ENCODE measurements around the gene CFLAR.

Gene CFLAR

DNA sequence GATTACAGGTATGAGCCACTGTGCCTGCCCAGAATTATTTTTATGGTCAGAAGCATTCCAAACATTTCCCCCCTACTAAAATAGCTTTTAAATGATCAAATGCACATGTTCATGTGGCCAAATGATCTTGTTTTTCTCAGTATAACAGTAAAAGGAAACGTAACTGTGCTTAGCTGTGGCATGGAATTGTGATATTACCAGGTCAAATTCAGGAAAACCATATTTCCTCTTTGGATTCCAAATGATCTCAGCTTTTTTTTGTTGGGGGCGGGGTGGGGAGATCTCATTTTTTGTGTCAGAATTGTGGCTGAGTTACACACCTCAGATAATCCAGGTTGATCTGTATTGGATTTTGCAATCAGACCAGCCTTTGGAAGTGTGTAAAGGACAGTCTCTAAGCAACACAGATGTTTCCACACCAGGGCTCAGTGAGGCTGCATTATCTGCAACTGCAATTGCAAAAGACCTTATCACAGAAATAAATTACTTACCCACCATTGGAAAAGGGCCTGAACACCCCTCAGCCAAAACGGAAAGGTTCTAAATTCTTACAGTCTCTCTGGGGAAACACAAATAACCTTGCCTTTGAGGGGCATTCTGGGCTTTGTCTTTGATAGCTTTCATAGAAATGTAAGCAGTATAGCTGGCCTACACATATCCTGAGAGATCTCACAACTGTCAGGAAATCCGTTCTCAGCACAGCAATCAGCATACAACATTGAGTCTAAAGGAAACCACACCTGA, 75.3 kb downstream of the CFLAR start:
- in situ Hi-C loops (cut with MboI; ENCODE audit: low sequenced_read_pairs, unreplicated experiment), result loop anchor here (25.0 kb wide), 1 partner anchor 479 kb away; no protein-coding TSS in a partner anchor
- no peak for DNase-seq (ENCODE audit: low spot score)
- TF ChIP-seq, protein P1, sequence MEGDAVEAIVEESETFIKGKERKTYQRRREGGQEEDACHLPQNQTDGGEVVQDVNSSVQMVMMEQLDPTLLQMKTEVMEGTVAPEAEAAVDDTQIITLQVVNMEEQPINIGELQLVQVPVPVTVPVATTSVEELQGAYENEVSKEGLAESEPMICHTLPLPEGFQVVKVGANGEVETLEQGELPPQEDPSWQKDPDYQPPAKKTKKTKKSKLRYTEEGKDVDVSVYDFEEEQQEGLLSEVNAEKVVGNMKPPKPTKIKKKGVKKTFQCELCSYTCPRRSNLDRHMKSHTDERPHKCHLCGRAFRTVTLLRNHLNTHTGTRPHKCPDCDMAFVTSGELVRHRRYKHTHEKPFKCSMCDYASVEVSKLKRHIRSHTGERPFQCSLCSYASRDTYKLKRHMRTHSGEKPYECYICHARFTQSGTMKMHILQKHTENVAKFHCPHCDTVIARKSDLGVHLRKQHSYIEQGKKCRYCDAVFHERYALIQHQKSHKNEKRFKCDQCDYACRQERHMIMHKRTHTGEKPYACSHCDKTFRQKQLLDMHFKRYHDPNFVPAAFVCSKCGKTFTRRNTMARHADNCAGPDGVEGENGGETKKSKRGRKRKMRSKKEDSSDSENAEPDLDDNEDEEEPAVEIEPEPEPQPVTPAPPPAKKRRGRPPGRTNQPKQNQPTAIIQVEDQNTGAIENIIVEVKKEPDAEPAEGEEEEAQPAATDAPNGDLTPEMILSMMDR (IDR thresholded peaks at IDR 0.05; ENCODE audit: borderline replicate concordance, control extremely low read depth, extremely low read depth, insufficient read depth, missing control alignments), result no peak

DNA sequence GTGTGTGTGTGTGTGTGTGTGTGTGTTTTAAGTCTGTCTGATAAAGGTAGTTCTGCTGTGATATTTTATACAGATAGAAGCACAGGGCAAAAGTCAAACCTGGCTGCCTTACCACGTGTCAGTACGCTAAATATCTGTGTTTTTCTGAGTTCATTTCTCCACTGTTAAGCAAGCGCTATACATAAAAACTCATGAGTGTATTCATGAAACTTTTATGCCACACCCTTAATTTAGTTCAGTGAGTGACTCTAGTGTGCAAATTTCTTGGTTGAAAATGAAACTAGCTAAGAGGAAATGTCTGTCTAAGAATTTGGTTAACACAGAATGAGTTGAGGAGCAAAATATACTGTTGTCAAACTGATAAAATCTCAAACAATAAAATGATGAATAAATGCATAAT, 78.1 kb downstream of the CFLAR start:
- in situ Hi-C loops (cut with MboI; ENCODE audit: low sequenced_read_pairs, unreplicated experiment), result loop anchor here (25.0 kb wide), 1 partner anchor 482 kb away; no protein-coding TSS in a partner anchor
- peak; percentile 70 for DNase-seq (ENCODE audit: low spot score)

DNA sequence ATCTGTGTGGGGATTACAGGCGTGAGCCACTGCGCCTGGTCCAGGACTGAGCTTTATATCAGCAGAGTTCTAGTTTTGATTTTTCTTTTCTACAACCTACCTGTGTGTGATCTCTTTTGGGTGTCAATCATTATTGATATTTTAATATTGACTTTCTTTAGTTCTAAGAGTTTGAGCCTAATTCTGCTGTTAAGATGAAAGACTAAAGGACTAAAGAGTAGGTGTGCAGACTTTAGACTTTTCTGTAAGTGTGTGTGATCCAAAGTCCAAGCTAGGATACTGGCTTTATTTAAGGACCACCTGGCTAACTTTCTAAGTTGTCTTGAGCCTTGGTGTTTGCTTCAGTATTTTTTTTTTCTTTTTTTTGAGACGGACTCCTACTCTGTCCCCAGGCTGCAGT, 79.4 kb downstream of the CFLAR start:
- no peak for DNase-seq (ENCODE audit: low spot score)
- in situ Hi-C loops (cut with MboI; ENCODE audit: low sequenced_read_pairs, unreplicated experiment), result loop anchor here (25.0 kb wide), 1 partner anchor 483 kb away; no protein-coding TSS in a partner anchor
- TF ChIP-seq, protein P1 (IDR thresholded peaks at IDR 0.05; ENCODE audit: borderline replicate concordance, control extremely low read depth, extremely low read depth, insufficient read depth, missing control alignments), result no peak

More for the DNA sequence above, 78.1 kb downstream of the CFLAR start:
- TF ChIP-seq, protein P1 (IDR thresholded peaks at IDR 0.05; ENCODE audit: borderline replicate concordance, control extremely low read depth, extremely low read depth, insufficient read depth, missing control alignments), result no peak

DNA sequence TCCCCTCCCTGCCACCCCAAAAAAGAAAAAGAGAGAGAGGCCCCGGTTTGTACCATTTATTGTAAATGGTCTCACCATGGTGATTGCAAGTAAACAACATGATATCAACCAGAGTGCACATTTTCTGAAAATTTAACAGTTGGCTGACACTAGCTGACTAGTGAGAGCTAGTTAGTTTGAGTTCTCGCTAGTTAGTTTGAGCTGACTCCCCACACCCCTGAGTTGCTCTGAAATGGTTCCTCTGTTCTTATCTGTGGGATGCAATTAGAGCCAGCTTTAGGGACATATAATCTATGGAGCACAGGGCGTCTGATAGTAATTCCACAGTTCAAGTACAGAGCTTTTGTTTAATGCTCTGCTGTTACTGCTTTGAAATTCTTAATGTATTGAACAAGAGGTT, 80.0 kb downstream of the CFLAR start:
- in situ Hi-C loops (cut with MboI; ENCODE audit: low sequenced_read_pairs, unreplicated experiment), result loop anchor here (25.0 kb wide), 1 partner anchor 484 kb away; no protein-coding TSS in a partner anchor
- TF ChIP-seq, protein P1 (IDR thresholded peaks at IDR 0.05; ENCODE audit: borderline replicate concordance, control extremely low read depth, extremely low read depth, insufficient read depth, missing control alignments), result no peak
- DNase-seq (ENCODE audit: low spot score), result no peak

DNA sequence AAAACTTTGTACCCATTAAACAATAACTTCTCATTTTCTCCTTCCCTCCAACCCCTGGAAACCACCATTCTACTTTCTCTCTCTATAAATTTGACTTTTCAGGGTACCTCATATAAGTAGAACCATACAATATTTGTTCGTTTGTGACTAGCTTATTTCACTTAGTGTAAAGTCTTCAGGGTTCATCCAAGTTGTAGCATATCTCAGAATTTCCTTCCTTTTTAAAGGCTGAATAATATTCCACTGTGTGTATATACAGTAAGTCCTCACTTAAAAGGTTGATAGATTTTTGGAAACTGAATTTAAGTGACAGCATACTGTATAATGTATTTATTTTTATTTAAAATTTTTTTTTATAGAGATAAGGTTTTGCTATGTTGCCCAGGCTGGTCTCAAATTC, 80.8 kb downstream of the CFLAR start:
- TF ChIP-seq, protein P1 (IDR thresholded peaks at IDR 0.05; ENCODE audit: borderline replicate concordance, control extremely low read depth, extremely low read depth, insufficient read depth, missing control alignments), result no peak
- in situ Hi-C loops (cut with MboI; ENCODE audit: low sequenced_read_pairs, unreplicated experiment), result loop anchor here (25.0 kb wide), 1 partner anchor 485 kb away; no protein-coding TSS in a partner anchor
- no peak for DNase-seq (ENCODE audit: low spot score)

DNA sequence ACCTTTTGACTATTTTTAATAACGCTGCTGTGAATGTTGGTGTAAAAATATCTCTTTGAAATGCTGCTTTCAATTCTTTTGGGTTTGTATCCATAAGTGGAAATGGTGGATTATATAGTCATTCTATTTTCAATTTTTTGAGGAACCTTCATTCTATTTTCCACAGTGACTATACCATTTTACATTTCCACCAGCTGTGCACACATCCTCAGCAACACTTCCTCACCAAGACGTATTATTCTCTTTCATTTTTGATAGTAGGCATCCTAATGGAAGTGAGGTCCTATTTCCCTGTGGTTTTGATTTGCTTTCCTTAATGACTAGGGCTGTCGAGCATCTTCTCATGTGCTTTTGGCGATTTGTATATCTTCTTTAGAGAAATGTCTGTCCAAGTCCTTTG, 81.8 kb downstream of the CFLAR start:
- DNase-seq (ENCODE audit: low spot score), result no peak
- in situ Hi-C loops (cut with MboI; ENCODE audit: low sequenced_read_pairs, unreplicated experiment), result loop anchor here (25.0 kb wide), 1 partner anchor 485 kb away; no protein-coding TSS in a partner anchor
- TF ChIP-seq, protein P1 (IDR thresholded peaks at IDR 0.05; ENCODE audit: borderline replicate concordance, control extremely low read depth, extremely low read depth, insufficient read depth, missing control alignments), result no peak
